ENCODE measurements around the gene CCDC134.
"Not testable (repeated sequence)": the region's sequence is repeated elsewhere in the genome, so short reads cannot be mapped to it uniquely, and the experiment has no call there.

Gene CCDC134

GRCh38 chr22:41826021-41826420 is 25.5 kb downstream of the CCDC134 start:
- no peak for DNase-seq

- no peak for DNase-seq
Measured at GRCh38 chr22:41826430-41827383, 26.2 kb downstream of the CCDC134 start.

- DNase-seq, result no peak
Measured at GRCh38 chr22:41827671-41828070, 27.2 kb downstream of the CCDC134 start.

- no peak for DNase-seq
Measured at GRCh38 chr22:41828516-41828915, 28.0 kb downstream of the CCDC134 start.

- DNase-seq, result no peak
Measured at GRCh38 chr22:41830174-41830573, 29.7 kb downstream of the CCDC134 start.

GRCh38 chr22:41831383-41831782 is 30.9 kb downstream of the CCDC134 start:
- no peak for DNase-seq

GRCh38 chr22:41831828-41832552 is 31.5 kb downstream of the CCDC134 start:
- peak; percentile 58 for DNase-seq

GRCh38 chr22:41832553-41833368 is 32.3 kb downstream of the CCDC134 start, which contains the start of gene SREBF2:
TSS of gene SREBF2 (plus strand) at chr22:41833105. CDS start at chr22:41833271, 166 bp downstream.
- peak; percentile 99 for DNase-seq

GRCh38 chr22:41833369-41834004 is 33.0 kb downstream of the CCDC134 start:
- DNase-seq, result peak; percentile 40

- peak; percentile 40 for DNase-seq
Measured at GRCh38 chr22:41834005-41834944, 33.8 kb downstream of the CCDC134 start.

GRCh38 chr22:41835462-41835861 is 35.0 kb downstream of the CCDC134 start:
- DNase-seq, result not testable (repeated sequence)

GRCh38 chr22:41836551-41836950 is 36.1 kb downstream of the CCDC134 start:
- DNase-seq, result no peak

GRCh38 chr22:41838842-41839618 is 38.6 kb downstream of the CCDC134 start:
- DNase-seq, result no peak

- DNase-seq, result no peak
Measured at GRCh38 chr22:41840216-41840615, 39.7 kb downstream of the CCDC134 start.

- no peak for DNase-seq
Measured at GRCh38 chr22:41841085-41841712, 40.7 kb downstream of the CCDC134 start.

- DNase-seq, result no peak
Measured at GRCh38 chr22:41842996-41843970, 42.8 kb downstream of the CCDC134 start.

GRCh38 chr22:41844036-41844435 is 43.6 kb downstream of the CCDC134 start:
- DNase-seq, result no peak

- no peak for DNase-seq
Measured at GRCh38 chr22:41844513-41844912, 44.0 kb downstream of the CCDC134 start.

Data from midbrain (tissue), 1 donor.